CD4-positive, alpha-beta T cell treated with Interleukin-21 for 1 hour (primary cell): ENCODE measurements around the gene TLX1.

Experiments used
- DNase-seq: peaks from one replicate; pipeline ENCODE4 v3.0.0-alpha.2; 2020

Gene TLX1

DNA sequence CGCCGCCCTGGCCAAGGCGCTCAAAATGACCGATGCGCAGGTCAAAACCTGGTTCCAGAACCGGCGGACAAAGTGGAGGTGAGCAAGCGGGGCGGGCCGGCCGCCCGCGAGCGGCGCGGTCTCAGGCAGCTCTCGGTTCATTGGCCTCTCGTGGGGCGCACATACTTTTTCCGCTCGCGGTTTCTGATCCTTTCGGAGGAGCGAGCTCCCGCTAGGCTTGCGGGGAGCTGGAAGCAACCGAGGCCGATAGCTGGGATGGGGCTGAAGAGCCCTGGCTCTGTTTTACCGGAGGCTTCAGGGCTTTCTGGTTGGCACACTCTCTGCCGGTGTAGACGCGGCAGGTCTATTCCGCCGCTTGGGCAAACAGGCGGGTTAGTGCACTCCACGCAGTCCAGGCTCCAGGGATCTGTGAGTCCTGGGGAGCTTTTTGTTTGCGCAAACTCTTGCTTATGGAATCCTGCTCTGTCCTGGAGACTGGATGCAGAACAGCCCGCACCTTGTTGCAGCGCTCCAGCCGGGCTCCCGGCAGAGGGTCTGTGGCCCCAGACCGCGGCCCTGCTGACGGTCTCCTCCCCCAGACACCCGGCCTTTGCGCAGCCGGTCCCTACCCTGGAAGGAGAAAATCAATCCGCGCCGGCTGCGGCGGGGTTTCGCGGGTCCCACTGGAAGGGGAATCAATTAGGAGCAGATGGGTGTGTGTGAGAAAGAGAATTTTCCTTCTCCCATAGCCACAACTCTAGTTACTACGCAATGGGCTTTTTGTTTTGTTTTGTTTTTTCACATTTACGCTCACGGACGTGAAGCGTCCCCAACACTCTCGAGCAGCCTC, 3.4 kb downstream of the TLX1 start:
- DNase-seq = no peak

DNA sequence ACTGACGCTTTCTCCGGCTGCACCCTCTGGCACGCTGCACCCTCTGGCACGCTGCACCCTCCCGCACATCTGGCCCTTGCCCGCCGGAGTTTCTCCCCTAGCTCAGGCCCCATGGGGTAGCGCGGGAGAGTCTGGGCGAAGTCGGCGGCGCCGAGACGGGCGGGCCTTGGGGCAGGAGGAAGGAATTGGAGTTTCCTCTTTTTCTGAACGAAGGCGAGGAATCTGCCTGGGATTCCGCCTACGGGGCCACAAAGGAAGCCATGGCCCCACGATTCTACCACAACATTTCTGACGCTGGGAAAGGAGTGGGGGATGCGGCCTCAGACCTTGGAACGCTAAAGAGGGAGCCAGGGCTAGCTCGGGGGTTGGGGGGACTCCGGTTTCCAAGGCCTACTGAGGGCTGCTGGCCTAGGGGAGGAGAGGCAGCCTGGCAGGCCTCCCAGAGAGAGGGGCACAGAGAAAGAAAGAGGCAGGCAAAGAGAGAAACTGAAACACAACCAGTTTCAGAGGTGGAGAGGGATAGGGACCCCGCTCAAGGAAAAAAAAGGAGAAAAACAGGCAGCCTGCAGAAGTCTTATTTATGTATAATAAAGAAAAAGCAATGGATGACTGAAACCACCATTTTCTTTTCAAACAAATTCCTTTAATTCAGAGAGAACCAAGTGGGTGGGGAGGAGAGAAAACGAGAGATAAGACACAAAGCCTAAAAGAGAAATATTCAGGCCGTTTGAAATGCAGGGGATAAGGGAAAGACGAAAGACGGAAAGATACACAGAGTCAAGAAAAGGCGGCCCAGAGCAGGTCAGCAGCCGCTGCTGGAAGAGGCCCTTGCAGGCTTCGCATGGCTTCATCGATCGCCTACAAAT, 4.3 kb downstream of the TLX1 start:
- DNase-seq = no peak

DNA sequence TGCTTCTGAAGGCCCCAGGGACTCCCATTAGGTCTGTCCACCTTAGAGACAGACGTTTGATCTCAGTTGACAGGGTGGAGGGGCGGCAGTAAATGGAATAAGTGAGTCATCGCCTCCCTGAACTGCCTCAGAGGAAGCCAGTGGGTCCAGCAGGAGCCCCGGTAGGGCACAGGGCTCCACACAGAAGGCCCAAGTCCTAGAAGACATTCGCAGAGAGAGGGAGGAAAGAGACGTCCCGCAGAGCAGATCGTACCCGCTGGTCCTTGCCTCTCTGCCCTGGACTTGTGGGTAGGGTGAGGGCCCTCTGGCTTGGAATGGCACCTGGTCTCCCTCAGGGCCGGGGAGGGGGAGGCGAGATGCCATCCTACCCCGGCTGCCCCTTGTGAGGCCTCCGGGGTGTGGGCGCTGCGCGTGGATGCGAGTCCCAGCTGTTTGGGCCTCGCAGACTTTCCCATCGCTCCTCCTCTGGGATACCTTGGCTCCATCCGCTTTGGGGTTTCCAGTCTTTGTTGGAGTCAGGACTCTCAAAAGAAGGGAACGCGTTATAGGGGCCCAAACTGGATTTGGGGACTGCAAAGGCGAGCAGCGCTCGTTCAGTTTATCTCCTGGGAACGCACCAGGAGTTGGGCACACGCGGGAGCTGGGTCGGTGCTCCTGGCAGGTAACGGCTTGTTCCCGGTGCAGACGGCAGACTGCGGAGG, 5.1 kb downstream of the TLX1 start:
- DNase-seq = no peak

DNA sequence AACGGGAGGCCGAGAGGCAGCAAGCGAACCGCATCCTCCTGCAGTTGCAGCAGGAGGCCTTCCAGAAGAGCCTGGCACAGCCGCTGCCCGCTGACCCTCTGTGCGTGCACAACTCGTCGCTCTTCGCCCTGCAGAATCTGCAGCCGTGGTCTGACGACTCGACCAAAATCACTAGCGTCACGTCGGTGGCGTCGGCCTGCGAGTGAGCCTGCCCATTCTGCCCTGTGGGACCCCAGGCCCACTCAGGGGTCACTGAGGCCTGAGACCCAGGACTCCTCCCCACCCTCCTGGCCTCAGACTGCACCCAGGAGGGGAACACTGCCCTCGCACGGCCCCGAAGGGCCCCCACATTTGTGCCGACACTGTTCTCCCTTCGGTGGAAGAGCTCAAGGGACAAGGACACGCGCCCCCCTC, 5.6 kb downstream of the TLX1 start:
- DNase-seq = no peak

DNA sequence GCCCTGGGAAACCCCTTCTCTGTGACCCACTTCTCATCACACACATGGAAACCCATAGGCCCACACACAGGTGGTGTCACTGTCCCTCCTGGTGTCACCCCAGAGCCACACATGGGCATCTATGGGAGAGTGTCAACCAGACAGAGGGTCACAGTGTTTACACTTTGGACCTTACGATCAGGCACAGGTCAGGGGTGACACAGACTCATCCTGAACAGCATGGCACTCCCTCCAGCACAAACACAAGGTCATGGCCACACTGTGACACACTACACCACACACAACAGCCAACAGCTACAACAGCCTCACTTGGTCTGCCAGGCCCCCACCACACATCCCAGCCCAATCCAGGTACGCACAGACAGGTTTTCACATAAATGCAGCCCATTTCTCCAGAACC, 6.2 kb downstream of the TLX1 start:
- DNase-seq = no peak

DNA sequence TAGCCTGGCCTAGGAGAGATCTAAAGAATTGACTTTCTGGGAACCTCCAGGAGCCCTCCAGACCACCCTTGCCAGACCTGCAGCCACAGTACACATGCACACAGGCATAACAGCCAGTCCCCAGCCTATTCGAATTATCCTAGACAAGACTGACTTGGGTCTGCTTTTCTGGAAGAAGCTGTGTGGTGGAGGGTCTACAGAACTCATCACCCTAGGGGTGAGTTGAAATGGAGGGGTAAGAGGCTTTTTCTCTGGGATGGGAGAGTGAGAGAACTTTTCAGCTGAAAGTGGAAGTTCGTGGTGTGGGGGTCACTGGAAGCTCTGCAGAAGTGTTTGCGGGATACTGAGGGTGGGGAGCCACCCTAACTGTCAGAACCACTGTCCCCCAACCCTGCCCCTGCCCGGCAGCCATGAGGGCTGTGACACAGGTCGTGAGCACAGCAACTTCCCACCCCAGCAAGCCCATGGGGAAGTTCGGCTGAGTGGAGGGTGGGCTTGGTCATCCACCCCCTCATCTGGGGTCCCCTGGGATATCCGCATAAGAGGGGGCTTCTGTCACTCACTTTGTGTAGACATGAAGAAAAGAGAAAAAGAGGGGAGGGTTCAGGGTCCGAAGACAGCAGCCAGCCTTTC, 7.8 kb downstream of the TLX1 start:
- no peak for DNase-seq

DNA sequence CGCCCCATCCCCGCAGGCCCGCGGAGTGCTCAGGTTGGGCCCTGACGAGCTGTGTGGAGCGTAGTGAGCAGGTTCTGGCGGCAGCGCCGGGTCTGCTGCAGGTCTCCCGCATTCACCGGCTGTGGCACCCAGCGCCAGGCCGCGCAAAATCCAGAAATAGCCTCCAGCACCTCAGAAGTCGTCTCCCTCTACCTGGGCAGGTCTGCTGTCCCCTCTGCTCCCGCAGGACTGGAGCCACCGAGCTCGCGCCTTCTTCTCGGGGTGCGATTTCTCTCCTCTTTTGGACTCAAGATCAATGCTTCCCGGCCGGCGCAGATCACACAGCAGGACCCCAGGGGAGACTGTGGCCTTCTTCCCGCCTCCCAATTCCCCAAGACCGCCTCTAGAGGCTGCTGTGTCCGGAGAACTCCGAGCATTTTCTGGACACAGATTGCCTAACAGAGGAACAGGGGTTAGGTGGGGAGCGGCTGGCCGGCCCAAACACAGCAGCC, 8.4 kb downstream of the TLX1 start:
- no peak for DNase-seq

DNA sequence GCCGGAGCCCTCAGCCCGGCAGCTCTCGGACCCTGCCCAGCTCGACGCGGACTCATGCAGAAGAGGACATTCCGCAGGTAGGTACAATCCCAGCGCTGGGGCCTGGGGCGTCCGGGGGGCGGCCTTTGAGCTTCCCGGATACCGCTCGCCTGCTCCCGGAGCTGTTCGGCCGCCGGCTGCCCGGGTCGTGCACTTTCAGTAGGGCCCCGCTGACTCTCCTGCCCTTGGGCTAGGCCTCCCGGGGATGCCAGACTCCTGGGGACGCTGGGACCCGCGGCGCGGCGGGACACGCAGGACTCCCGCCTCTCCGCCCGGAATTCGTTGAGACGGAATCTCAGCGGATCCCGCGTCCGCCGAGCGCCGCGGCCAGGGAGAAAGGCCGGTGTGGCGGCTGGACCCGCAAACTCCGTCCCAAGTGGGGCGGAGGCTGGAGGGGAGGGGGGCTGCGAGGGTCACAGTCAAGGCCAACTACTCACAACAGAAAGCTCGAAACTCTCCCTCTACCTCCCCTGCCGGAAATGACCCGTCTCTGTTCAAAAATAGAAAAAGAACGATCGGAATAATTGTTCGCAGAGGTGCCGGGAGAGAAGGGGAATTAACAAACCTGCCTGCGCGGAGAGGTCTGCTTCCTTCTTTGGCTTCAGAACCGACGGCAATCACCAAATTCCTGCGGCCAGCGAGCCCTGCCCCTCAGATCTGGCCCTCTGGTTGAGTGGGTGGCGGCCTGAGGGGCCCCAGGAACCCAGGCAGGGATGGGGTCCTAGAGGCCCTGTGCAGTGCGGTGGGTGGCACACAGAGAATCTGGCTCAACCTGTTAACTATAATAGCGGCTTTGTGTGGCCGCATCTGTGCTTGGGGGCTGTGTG, 9.2 kb downstream of the TLX1 start:
- DNase-seq = no peak

DNA sequence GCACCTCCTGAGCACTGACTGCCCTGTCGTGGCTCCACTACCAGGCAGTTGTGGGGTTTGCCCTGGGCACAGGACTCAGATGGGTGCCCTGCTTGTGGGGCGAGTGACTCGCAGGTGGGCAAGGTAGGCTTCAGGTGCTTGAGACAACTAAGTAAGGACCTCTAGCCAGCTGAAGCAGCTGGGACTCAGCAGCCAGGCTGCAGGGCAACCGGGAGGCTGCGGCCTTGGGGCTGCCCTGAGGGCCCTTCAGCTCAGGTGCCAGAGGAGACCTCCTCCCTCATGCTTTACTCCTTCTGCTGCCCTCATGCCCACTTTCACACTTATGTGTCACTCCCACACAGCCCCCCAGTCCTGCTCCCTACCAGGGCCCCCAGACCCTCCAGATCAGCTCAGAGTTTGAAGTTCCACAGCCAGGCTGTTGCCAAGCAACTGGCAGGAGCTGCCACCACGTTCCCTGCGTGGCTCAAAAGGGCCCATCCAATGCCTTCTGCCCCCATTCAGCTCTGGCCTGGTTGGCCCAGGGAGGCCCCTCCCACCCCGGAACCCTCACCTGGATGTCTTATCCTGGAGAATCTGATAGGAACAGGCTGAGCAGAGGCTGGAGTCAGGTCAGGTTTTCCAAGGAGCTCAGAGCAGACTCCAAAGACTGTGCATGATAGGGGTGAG, 10.0 kb downstream of the TLX1 start:
- no peak for DNase-seq

DNA sequence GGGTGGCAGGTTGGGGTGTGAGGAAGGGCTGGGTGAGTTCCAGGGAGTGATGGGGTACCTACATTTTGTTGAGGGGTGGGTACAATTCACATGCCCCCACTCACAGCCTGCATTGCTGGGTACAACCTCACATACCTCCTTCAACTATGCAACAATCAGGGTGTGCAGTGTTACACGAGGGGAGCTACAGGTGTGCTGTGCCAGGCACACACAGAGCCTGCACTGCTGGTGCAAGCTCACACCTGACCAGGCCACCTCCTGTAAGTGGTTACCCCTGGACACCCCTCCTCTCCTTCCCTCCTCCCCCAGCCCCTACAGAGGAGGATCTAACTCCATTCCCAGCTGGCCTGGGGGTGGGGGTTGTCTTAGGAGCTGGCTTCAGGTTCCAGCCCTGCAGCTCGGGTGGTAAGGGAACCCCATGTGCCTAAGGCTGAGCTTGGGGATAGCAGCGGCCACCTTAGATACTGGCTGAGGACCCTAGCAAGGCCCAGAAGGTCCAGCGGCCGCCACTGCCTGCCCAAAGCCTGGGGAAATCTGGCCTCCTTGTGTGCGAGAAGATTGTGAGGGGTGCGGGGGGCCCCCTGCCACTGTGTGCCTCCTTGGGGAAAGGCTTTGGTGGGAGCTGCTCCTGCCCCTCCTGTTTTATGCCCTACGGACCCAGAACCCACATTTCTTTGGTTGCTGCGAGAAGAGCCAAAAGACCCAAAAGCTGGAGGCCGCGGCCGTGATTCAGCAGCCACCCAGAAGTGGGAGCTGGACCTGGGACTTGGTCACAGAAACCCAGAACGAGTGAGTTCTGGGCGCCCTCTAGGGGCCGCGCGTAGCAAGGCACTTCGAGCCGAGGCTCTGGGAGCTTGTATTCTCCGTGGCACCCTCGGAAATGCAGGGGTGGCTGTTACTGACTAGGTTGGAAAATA, 10.8 kb downstream of the TLX1 start:
- DNase-seq = peak; percentile 80

DNA sequence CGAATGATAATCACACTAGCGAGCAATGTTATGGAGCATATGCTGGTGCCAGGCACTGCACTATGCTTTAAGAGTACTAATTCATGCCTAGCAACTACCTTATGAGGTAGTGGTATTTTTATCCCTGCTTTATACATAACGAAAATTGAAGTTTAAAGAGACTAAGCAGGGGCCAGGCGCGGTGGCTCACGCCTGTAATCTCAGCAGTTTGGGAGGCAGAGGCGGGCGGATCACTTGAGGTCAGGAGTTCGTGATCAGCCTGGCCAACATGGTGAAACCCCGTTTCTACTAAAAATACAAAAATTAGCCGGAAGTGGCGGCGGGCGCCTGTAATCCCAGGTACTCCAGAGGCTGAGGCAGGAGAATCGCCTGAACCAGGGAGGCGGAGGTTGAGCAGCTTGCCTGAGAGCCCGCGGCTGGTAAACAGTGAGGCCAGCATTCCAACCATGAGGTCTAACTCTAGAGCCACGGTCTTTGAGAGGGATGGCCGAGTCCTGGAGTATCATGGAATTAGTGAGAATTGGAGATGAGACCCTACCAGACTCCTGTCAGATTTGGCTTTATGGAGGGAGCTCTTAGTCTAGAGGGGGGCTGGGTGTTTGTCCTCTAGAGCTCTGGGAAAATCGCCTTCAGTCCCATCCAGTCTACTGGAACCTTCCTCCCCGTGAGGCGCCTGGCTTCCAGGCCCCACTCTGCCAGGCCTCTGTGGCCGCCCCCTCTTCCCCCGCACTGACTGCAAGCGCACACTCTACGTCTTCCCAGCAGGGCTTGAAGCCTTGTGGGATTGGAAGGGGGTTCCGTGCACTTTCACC, 11.6 kb downstream of the TLX1 start:
- no peak for DNase-seq

DNA sequence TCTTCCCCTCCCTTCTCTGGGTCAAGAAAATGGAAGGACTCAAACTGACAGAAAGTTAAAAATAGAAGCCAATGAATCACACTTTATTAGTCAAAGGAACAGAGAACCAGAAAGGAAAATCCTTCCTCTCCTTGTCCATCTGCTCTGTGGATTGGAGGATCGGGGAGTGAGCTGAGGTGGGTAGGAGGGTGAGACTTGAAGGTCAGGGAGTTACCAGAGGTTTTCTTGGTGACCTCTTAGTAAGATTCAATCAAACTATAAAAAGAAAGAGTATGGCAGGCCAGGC, 12.2 kb downstream of the TLX1 start:
- no peak for DNase-seq

DNA sequence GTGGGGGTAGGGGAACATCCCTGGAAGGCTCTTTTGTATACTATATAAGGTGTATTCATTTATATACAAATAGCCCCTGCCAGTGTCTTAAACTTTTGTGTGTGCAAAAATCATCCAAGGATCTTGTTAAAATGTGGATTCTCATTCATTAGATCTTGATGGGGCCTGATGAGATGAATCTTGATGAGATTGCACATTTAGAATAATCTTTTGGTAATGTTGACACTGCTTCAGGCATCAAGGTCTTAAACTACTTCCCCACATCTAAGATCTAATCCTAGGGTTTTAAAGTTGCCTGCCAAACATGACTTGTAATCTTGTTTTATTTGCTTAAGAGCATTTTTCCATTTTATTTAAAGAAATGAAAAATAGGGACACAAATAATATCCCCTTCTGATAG, 13.0 kb downstream of the TLX1 start:
- DNase-seq = no peak

DNA sequence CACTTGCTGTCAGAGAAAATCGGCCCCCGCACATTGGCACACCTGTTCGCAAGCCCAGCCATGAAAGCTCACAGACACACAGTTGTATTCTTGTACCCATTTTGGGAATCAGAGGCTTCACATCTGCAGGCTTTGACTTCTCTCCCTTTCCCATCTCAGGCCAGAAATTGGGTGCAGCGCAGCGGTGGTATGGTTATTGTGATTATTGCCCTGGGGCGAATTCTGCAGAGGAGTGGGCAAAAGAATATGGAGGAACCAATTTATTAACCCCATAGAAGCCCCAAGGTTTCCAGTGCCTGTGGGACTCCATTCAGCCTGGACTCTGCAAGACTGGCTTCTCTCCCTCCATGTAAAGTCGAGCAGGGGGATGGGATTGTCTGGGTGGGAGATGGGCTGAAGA, 14.0 kb downstream of the TLX1 start:
- DNase-seq = no peak

DNA sequence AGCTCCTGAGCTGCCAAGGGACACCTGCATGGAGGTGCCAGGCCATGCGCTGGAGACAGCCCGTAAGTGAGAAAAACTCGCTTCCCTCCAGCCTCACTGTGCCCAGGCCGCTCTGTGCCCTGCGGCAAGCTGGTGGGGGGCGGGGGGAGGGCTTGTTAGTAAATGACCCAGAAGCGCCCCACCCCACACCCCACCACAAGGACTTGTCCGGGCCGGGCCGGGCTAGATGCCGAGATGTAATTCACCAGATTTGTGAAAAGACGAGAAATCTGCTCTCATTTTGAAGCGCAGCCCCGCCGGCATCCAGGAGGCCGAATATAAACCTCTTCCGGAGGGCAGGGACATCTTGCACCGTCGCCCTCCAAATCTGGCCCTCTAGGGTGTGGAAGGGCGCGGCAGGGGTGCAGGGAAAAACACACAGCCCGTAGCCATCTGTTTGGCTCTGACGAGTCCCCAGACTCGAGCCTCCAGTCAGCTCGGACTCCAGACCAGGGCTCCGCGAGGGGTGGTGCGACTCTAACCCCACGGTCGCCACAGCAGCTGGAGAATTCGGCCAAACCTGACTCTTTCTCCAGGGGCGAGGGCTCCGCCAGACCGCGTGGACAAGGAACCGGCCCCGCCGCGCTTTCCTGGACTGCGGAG, 14.8 kb downstream of the TLX1 start:
- DNase-seq = no peak

DNA sequence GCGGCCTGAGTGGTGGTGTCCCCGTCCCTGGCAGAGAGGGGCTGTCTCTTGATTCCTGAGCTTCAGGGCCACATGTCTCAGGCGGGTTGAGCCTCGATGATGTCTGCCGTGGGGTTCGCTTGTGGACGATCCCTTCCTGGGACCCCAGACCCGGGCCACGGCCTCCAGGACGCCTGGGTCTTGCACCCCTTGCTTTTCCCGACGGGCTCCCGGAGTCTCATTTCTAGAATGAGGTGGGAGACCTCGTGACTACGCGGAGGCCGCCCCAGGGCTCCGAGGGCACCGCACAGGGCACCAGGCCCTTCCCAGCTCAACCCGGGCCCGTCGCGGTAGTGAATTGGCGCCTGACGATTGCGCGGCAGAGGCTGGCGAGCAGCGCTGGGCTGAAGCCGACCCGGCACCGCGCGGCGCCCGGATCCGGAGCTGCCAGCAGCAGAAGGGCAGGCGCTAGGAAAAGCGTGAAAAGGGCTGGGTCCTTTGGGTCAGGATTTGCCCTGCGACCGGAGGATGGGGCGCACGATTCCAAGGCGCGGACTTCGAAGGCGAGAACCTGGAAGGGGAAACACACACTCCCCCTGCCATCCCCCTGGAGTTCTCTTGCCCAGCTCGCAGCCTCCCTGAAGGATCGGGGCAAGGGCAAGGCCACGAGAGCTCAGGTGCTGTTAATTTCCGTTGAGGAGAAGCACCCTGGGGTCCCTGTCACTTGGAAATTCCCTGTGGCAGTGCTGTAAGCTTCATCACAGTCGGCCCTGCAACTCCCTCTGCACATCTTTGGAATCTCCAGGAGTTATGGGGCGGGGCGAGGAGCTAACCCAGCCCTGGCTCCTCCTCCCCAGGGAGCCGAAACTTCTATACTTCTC, 15.5 kb downstream of the TLX1 start:
- DNase-seq = no peak

DNA sequence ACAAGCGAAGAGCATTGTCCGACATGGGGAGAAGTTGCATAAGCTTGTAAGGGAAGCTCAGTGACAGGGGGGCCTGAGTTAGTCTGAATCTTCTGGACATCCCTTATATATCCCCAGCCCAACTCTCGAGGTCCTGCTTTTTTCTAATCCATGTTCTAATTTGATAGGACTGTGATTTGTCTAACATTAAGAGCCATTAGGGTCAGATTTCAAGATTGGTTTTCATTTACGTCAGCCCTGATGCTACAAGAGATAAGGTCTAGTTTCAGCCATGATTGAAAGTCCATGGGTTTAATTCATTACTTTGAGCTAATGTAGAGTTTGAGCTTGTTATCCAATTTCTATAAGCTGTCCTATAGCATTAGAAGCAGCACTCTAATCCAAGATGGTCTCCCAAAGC, 20.3 kb downstream of the TLX1 start:
- no peak for DNase-seq

DNA sequence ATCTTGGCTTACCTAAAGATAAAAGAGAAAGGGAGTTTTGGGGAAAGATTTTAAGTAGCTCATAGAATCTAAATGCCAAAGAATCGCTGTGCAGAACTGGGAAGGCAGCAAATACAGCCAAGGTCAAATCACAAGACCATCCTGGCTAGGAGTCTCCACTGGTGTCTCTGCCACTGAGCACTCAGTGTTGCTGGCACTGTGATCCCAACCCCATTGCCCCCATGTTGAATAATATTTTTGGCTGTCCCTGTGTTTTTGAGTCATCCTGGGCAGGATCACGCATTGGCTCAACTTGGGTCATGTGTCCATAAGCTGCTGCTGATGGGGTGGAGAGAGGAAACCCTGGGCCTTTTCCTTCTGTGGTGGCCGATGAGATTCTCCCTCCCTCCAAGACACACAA, 21.2 kb downstream of the TLX1 start:
- DNase-seq = no peak
